Measurements from ENCODE around the gene OR10G8.

DNA sequence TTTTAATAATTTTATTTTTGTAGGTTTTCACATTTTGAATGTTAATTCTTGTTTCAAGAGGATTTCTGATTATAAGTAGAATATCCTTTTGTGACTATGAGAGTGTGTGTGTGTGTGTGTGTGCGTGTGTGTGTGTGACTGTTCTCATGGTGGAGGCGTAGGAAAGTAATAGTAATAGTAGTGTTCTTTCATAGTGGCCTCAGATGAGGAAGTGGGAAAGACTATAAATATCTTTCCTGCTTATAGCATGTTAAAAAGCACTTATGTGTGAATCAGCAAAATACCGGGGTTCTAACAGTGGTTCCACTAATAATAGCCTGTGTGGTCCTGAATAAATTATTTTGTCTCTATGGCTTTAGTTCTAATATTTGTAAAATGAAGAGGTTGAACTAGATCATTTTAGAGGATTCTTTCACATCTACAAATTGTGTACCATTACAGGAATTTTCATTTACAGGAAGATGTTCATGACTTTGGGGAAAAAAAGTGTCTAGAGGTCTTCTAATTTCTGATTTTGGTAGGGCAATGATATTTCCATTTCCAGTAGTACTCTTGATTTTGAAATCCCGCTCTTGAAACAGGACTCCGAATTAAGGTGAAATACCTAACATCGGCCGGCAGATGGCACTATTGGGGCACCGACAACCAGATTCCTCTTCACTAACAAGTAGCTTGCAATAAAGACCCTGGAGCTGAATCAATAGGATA, 44.5 kb downstream of the OR10G8 start:
- TF ChIP-seq, protein P1, sequence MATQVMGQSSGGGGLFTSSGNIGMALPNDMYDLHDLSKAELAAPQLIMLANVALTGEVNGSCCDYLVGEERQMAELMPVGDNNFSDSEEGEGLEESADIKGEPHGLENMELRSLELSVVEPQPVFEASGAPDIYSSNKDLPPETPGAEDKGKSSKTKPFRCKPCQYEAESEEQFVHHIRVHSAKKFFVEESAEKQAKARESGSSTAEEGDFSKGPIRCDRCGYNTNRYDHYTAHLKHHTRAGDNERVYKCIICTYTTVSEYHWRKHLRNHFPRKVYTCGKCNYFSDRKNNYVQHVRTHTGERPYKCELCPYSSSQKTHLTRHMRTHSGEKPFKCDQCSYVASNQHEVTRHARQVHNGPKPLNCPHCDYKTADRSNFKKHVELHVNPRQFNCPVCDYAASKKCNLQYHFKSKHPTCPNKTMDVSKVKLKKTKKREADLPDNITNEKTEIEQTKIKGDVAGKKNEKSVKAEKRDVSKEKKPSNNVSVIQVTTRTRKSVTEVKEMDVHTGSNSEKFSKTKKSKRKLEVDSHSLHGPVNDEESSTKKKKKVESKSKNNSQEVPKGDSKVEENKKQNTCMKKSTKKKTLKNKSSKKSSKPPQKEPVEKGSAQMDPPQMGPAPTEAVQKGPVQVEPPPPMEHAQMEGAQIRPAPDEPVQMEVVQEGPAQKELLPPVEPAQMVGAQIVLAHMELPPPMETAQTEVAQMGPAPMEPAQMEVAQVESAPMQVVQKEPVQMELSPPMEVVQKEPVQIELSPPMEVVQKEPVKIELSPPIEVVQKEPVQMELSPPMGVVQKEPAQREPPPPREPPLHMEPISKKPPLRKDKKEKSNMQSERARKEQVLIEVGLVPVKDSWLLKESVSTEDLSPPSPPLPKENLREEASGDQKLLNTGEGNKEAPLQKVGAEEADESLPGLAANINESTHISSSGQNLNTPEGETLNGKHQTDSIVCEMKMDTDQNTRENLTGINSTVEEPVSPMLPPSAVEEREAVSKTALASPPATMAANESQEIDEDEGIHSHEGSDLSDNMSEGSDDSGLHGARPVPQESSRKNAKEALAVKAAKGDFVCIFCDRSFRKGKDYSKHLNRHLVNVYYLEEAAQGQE (IDR thresholded peaks at IDR 0.05; ENCODE audit: insufficient read depth in 1 of 2, low read depth in 2 of 2, low read length in 2 of 2), result no peak
- TF ChIP-seq POLR2AphosphoS5 (IDR thresholded peaks at IDR 0.05; ENCODE audit: low read depth, low read length), result no peak
- TF ChIP-seq TAF1 (IDR thresholded peaks at IDR 0.05; ENCODE audit: borderline replicate concordance, insufficient read depth, low read length), result no peak
